GM13976 (cell line): ENCODE results near the gene PFKFB4.

ENCODE experiments used
- DNase-seq: peaks from one replicate; pipeline ENCODE4 v3.0.0; 2012; ENCODE audit warnings: low spot score
- CTCF ChIP-seq: IDR thresholded peaks from 2 replicates; pipeline ENCODE4 v1.5.1; 2012; ENCODE audit warnings: borderline replicate concordance, mild to moderate bottlenecking; ENCODE audit not compliant: insufficient read depth; ENCODE audit errors: extremely low read depth, missing control alignments, control extremely low read depth
- in situ Hi-C: fragments of 300-500 bp; cut with MboI; formaldehyde crosslinking; loops from one replicate; pipeline ENCODE4 v1.12.0; 2022; ENCODE audit warnings: low sequenced_read_pairs, mixed read lengths, inconsistent platforms; ENCODE audit not compliant: unreplicated experiment

PFKFB4 gene

GRCh38 chr3:48556796-48557626 is at the start of gene PFKFB4:
Gene PFKFB4 (minus strand): TSS chr3:48556803. CDS start chr3:48556777, 26 bp downstream.
- no peak for TF ChIP-seq CTCF
- in situ Hi-C loops, result no loop called here
- DNase-seq, result peak; percentile 99

DNA sequence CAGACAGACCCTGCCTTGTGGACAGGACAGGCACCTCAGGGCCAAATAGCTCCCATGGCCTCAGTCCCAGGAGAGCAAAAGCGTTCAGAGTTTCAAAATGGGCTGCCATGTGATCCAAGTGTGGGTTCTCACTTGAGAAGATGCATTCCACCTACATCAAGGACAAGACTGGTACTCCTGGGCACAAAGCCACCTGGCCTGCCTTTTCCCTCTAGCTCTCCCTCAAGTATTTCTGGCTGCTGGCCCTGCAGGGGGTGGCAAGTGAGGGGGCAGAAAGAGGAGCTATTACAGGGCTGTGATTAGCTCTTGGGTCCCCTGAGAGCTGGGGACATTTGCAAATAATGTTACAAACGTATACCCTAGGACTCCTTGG is 45.0 kb upstream of the PFKFB4 start:
- in situ Hi-C loops, result no loop called here
- DNase-seq, result no peak
- TF ChIP-seq CTCF, result no peak

DNA sequence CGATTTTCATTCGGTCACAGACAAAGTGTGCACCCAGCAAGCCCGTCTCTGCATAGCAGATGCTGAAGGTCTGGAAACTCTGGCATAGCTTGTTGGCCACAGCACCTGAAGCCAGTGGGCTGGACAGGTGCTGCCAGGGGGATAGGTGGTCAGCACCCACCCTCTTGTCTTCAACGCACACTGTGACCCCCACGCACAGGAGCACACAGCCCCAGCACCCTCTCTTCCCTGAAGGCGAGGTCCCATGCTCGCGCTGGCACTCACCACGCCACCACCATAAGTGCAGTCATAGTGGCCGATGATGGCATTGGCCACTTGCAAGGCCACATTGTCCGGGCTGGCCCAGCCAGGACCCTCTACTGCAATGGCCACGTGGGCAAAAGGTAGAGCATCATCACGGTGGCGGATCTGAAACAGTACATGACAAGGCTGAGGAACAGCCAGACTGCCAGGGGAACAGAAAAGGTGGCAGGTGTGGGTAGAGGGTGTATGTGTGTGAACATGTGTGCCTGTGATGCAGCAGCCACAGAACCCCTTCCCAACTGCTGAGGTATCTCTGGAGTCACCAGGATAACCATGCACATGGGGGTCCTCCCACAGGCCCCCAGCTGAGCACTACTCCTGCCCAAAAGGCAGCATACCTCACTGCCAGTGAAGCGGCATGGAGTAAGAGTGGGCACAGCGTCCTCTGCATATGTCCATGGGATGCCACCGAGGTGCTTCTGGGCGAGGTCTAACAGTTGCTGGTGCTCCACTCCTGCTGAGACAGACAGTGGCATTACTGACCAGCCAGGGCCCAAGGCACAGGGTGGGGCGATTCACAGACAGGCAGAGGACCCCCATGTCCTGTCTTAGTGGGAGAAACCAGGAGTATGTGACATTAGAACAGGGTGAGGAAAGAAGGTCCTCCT is 44.4 kb upstream of the PFKFB4 start:
- in situ Hi-C loops, result no loop called here
- TF ChIP-seq CTCF, result no peak
- DNase-seq, result no peak

DNA sequence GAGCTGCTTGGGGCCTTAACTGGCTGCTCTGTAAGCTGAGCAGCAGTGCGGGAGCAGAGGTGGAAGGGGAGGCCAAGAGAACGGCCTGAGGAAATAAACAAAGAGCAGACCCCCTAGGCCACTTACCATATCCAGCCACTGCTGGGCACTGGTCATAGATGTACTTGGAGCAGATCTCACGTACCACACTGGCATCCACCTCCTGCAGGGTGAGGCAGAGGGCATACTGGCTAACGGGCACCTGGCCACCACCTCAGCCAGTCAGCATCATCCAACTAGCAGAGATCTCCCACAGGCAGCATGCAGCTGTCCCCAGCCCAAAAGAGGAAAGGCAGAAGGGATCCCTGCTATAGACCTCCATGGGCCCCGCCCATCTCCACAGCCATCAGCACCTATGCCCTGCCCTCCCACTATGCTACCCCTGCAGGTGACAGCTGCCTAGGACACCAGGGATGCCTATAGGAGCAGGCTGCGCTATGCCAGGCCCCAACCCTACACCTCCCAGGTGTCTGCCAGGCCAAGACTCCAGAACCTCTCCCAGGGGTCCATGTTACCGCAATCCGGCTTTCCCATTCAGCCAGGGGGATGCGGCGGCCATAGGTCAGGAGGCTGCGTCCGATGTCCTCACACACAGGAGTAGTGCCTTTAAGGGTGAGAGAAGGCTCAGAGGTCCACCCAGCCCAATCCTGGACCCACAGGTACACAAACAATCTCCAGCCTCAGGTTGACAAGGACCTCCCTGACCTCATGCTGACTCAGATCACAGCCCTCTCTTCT is 43.1 kb upstream of the PFKFB4 start:
- no peak for TF ChIP-seq CTCF
- in situ Hi-C loops, result no loop called here
- DNase-seq, result no peak

DNA sequence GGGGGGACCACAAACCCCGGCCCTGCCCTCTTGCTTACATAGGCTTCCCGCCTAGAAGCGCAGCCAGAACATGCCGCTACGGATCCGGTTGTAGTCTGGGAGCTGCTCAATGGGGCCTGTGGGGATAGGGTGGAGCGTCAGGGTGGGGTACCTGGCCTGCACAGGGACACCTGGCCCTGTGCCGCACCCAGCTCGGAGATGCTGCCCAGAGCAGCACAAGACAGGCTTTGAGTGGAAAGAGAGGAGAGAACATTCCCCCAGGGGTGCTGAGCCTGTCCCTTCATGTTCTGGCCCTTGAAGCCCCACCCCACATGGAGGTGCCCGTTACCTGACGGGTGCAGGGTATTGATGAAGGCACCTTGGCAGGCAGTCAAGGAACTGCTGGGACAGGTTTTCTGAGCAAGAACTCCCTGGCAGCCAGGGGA is 42.5 kb upstream of the PFKFB4 start:
- DNase-seq, result no peak
- in situ Hi-C loops, result no loop called here
- TF ChIP-seq CTCF, result no peak

GRCh38 chr3:48598323-48599076 is 41.9 kb upstream of the PFKFB4 start:
- TF ChIP-seq CTCF, result no peak
- in situ Hi-C loops, result no loop called here
- no peak for DNase-seq
